OCI-LY1 (cell line): ENCODE data around the gene NLRP8.

ENCODE experiments used
- EZH2 ChIP-seq: fragments of 200-600 bp; sonication (generic), shearing (Covaris generic); IDR thresholded peaks from 2 replicates; pipeline ENCODE4 v1.8.0; 2017; ENCODE audit warnings: borderline replicate concordance, mixed run types, mild to moderate bottlenecking, antibody characterized with exemption, low read length, moderate library complexity, mixed read lengths
- TF ChIP-seq, protein P1 (sequence below): fragments of 200-600 bp; sonication (generic), shearing (Covaris generic); IDR thresholded peaks from 2 replicates; pipeline ENCODE4 v1.5.1; 2017; ENCODE audit warnings: mild to moderate bottlenecking, antibody characterized with exemption, low read length, moderate library complexity, mixed read lengths

GRCh38 chr19:55935206-55935605 is 12.4 kb upstream of the NLRP8 start:
- TF ChIP-seq, protein P1, sequence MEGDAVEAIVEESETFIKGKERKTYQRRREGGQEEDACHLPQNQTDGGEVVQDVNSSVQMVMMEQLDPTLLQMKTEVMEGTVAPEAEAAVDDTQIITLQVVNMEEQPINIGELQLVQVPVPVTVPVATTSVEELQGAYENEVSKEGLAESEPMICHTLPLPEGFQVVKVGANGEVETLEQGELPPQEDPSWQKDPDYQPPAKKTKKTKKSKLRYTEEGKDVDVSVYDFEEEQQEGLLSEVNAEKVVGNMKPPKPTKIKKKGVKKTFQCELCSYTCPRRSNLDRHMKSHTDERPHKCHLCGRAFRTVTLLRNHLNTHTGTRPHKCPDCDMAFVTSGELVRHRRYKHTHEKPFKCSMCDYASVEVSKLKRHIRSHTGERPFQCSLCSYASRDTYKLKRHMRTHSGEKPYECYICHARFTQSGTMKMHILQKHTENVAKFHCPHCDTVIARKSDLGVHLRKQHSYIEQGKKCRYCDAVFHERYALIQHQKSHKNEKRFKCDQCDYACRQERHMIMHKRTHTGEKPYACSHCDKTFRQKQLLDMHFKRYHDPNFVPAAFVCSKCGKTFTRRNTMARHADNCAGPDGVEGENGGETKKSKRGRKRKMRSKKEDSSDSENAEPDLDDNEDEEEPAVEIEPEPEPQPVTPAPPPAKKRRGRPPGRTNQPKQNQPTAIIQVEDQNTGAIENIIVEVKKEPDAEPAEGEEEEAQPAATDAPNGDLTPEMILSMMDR: no peak
- TF ChIP-seq EZH2: no peak
